HepG2 (cell line): ENCODE data around the gene HELLS. TPM values are rescaled to one million over a fixed set of nuclear protein-coding genes. Genes with fewer than 3 reads are reported as not detected.

Source experiments
- ATAC-seq: fragments of 200-7000 bp; cut with Tn5 transposase; 3 replicates; pipeline ENCODE4 v1.9.1; 2020; ENCODE audit warnings: mild to moderate bottlenecking, moderate library complexity
- BruUV-seq: library from RNA; stranded (reverse); fragments of 400-500 nt; replicated peaks from 2 replicates; lab custom pipeline; 2021; lab: Mats Ljungman, UMichigan
- CTCF ChIA-PET: fragments of 300-600 bp; formaldehyde crosslinking; extraction: SDS; loops from one replicate; lab custom pipeline; 2021; ENCODE audit warnings: low total read pairs, inconsistent platforms, low intra/inter-chr PET ratio; lab: Yijun Ruan, JAX
- POLR2A ChIA-PET: fragments of 350-600 bp; sonication (Branson Sonifier 250); formaldehyde crosslinking; loops from one replicate; lab custom pipeline; 2020; ENCODE audit warnings: antibody characterized with exemption, inconsistent platforms; lab: Yijun Ruan, JAX
- DNase-seq: peaks from one replicate; pipeline ENCODE4 v3.0.0-alpha.2; 2015; ENCODE audit warnings: low spot score
- FAIRE-seq: peaks from 3 replicates; lab custom pipeline; 2011; peaks lifted over from hg19 to GRCh38; lab: Jason Lieb, UNC
- H2AFZ ChIP-seq: one replicate; pipeline ENCODE4 v1.6.1; 2011; ENCODE audit warnings: low read length, inconsistent platforms
- H3K27ac ChIP-seq: fragments of 300-600 bp; 3 replicates; pipeline ENCODE4 v1.8.0; 2011; ENCODE audit warnings: mixed run types, mild to moderate bottlenecking, mixed read lengths, low read length, inconsistent platforms; ENCODE audit not compliant: insufficient read depth; ENCODE audit errors: extremely low read length
- H3K27me3 ChIP-seq, 2 experiments: fragments of 200-600 bp in 1 of 2; 2 replicates in 1 of 2; 3 replicates in 1 of 2; pipeline versions ENCODE4 v1.6.0 to v1.8.0; 2011; ENCODE audit warnings: low read length in 2 of 2, mild to moderate bottlenecking in 2 of 2, moderate library complexity in 2 of 2, inconsistent platforms in 1 of 2; ENCODE audit not compliant: insufficient read depth in 2 of 2, control insufficient read depth in 1 of 2
- H3K36me3 ChIP-seq, 2 experiments: fragments of 200-600 bp in 1 of 2; replicated peaks in 1 of 2; 2 replicates in 1 of 2; 3 replicates in 1 of 2; pipeline versions ENCODE4 v1.5.1 to v1.8.0; 2011; ENCODE audit warnings: low read length in 2 of 2, inconsistent platforms in 1 of 2; ENCODE audit not compliant: insufficient read depth in 2 of 2, control insufficient read depth in 1 of 2
- H3K4me1 ChIP-seq: 2 replicates; pipeline ENCODE4 v1.5.1; 2012; ENCODE audit warnings: low read length, inconsistent platforms; ENCODE audit not compliant: insufficient read depth
- H3K4me2 ChIP-seq: 2 replicates; pipeline ENCODE4 v1.6.0; 2011; ENCODE audit warnings: low read depth, low read length, inconsistent platforms
- H3K4me3 ChIP-seq, 3 experiments: fragments of 200-600 bp in 1 of 3; sonication (generic), shearing (Covaris generic) in 1 of 3; replicated peaks in 1 of 3; 2 replicates each; pipeline ENCODE4 v1.5.1; 2011 to 2016; ENCODE audit warnings: low read length in 3 of 3, inconsistent platforms in 2 of 3, low read depth in 2 of 3, mild to moderate bottlenecking in 2 of 3, control low read depth in 1 of 3, mixed read lengths in 1 of 3; ENCODE audit not compliant: insufficient read depth in 1 of 3
- H3K79me2 ChIP-seq: one replicate; pipeline ENCODE4 v1.6.1; 2011; ENCODE audit warnings: low read length, inconsistent platforms; ENCODE audit not compliant: insufficient read depth
- H3K9ac ChIP-seq: 2 replicates; pipeline ENCODE4 v1.6.0; 2011; ENCODE audit warnings: mild to moderate bottlenecking, low read depth, low read length, inconsistent platforms; ENCODE audit not compliant: insufficient read depth
- H3K9me3 ChIP-seq: 2 replicates; pipeline ENCODE4 v1.5.1; 2012; ENCODE audit warnings: mild to moderate bottlenecking, low read length
- H4K20me1 ChIP-seq: 2 replicates; pipeline ENCODE4 v1.6.0; 2011; ENCODE audit warnings: inconsistent platforms, mild to moderate bottlenecking, low read length, moderate library complexity; ENCODE audit not compliant: insufficient read depth
- AKAP8 ChIP-seq: sonication (generic); formaldehyde crosslinking; IDR thresholded peaks from 2 replicates; pipeline ENCODE4 v1.5.1; 2020; ENCODE audit warnings: mild to moderate bottlenecking, missing genetic modification reagents
- EEA1 ChIP-seq: sonication (generic); formaldehyde crosslinking; IDR thresholded peaks from 2 replicates; pipeline ENCODE4 v1.5.1; 2020; ENCODE audit warnings: mild to moderate bottlenecking, missing genetic modification reagents, borderline replicate concordance
- HNRNPLL ChIP-seq: fragments of 200-400 bp; formaldehyde crosslinking; IDR thresholded peaks from 2 replicates; pipeline ENCODE4 v1.6.1; 2017; ENCODE audit warnings: mild to moderate bottlenecking, low read depth, low read length; ENCODE audit not compliant: poor library complexity, severe bottlenecking
- JDP2 ChIP-seq: sonication (generic); formaldehyde crosslinking; IDR thresholded peaks from 2 replicates; pipeline ENCODE4 v1.8.1; 2022; ENCODE audit warnings: missing genetic modification reagents, borderline replicate concordance
- JUND ChIP-seq: sonication (generic); formaldehyde crosslinking; IDR thresholded peaks from 2 replicates; pipeline ENCODE4 v1.8.0; 2022; ENCODE audit warnings: mild to moderate bottlenecking, missing genetic modification reagents
- KLF16 ChIP-seq, 2 experiments: sonication (generic) in 1 of 2; formaldehyde crosslinking in 1 of 2; IDR thresholded peaks; 2 replicates each; pipeline versions ENCODE4 v1.6.1 to v1.8.0; 2016 to 2023; ENCODE audit warnings: missing genetic modification reagents in 2 of 2, missing compliant biosample characterization in 1 of 2
- NR2F6 ChIP-seq, 2 experiments: IDR thresholded peaks; 2 replicates each; pipeline ENCODE4 v1.6.1; 2016; ENCODE audit warnings: antibody characterized with exemption in 1 of 2, mild to moderate bottlenecking in 1 of 2
- RFX3 ChIP-seq: IDR thresholded peaks from 2 replicates; pipeline ENCODE4 v1.6.1; 2016; ENCODE audit warnings: missing biosample characterization, missing genetic modification reagents
- ZNF3 ChIP-seq: IDR thresholded peaks from 2 replicates; pipeline ENCODE4 v1.7.0; 2017; ENCODE audit warnings: inconsistent platforms
- ZNF619 ChIP-seq: sonication (generic); formaldehyde crosslinking; IDR thresholded peaks from 2 replicates; pipeline ENCODE4 v1.4.0; 2020; ENCODE audit warnings: mild to moderate bottlenecking, missing genetic modification reagents
- ZNF777 ChIP-seq: sonication (generic); formaldehyde crosslinking; IDR thresholded peaks from 2 replicates; pipeline ENCODE4 v1.4.0; 2020; ENCODE audit warnings: missing genetic modification reagents
- WGBS: methylation state at CpG from one replicate; pipeline ENCODE4 v1.1.6; 2017; ENCODE audit warnings: low lambda C conversion rate; 5-methylcytosine and 5-hydroxymethylcytosine counted together
- in situ Hi-C: cut with HindIII; loops from 2 replicates; pipeline ENCODE4 v1.10.0; 2017; ENCODE audit warnings: low pct_unique_long_range_greater_than_20kb; ENCODE audit not compliant: extremely low pct_ligation_motif_present
- intact Hi-C: fragments of 100-400 bp; cut with micrococcal nuclease; formaldehyde crosslinking; loops from one replicate; pipeline ENCODE4 v1.10.0; 2022; ENCODE audit not compliant: unreplicated experiment
- polyA plus RNA-seq, 8 experiments: library from polyadenylated mRNA; depleted of rRNA in 3 of 8; stranded (reverse) in 7 of 8; unstranded in 1 of 8; fragments of >200 nt; fragmentation: Illumina TruSeq in 4 of 8; extraction: Trizol in 4 of 8; gene quantifications; 2 replicates each; pipeline versions ENCODE4 v1.2.1 to v1.2.3, GENCODE V29; 2011 to 2016; ENCODE audit warnings: low read depth in 4 of 8, missing spikeins in 1 of 8, mixed read lengths in 1 of 8; ENCODE audit not compliant: insufficient read depth in 1 of 8
- total RNA-seq, 5 experiments: library from RNA; depleted of rRNA; stranded (reverse); fragments of >200 nt; fragmentation: Illumina TruSeq; extraction: Trizol; gene quantifications; 2 replicates each; pipeline ENCODE4 v1.2.3, GENCODE V29; 2016; ENCODE audit warnings: low read depth in 1 of 5
- TF ChIP-seq, protein P1 (sequence below): sonication (generic); formaldehyde crosslinking; IDR thresholded peaks from 2 replicates; pipeline ENCODE4 v1.4.0; 2020; ENCODE audit warnings: missing genetic modification reagents

The HELLS gene
- total and polyA plus RNA-seq, 2 of the 13 experiments (the other 11 are each of a cell fraction or from before 2014, with no cell fraction given), result 22.6 to 84.6 TPM

- TF ChIP-seq ZNF3 (CRISPR knock-in tag) (no peak), JUND (CRISPR knock-in tag) (no peak), ZNF777 (CRISPR knock-in tag) (no peak), NR2F6 (IDR thresholded peaks at IDR 0.05) (no peak), NR2F6 (CRISPR knock-in tag; IDR thresholded peaks at IDR 0.05) (no peak), RFX3 (no peak), KLF16 (CRISPR knock-in tag; IDR thresholded peaks at IDR 0.05) (no peak), HNRNPLL (no peak), JDP2 (CRISPR knock-in tag) (no peak), AKAP8 (CRISPR knock-in tag) (no peak), ZNF619 (CRISPR knock-in tag) (no peak), EEA1 (CRISPR knock-in tag) (no peak)
- TF ChIP-seq, protein P1, sequence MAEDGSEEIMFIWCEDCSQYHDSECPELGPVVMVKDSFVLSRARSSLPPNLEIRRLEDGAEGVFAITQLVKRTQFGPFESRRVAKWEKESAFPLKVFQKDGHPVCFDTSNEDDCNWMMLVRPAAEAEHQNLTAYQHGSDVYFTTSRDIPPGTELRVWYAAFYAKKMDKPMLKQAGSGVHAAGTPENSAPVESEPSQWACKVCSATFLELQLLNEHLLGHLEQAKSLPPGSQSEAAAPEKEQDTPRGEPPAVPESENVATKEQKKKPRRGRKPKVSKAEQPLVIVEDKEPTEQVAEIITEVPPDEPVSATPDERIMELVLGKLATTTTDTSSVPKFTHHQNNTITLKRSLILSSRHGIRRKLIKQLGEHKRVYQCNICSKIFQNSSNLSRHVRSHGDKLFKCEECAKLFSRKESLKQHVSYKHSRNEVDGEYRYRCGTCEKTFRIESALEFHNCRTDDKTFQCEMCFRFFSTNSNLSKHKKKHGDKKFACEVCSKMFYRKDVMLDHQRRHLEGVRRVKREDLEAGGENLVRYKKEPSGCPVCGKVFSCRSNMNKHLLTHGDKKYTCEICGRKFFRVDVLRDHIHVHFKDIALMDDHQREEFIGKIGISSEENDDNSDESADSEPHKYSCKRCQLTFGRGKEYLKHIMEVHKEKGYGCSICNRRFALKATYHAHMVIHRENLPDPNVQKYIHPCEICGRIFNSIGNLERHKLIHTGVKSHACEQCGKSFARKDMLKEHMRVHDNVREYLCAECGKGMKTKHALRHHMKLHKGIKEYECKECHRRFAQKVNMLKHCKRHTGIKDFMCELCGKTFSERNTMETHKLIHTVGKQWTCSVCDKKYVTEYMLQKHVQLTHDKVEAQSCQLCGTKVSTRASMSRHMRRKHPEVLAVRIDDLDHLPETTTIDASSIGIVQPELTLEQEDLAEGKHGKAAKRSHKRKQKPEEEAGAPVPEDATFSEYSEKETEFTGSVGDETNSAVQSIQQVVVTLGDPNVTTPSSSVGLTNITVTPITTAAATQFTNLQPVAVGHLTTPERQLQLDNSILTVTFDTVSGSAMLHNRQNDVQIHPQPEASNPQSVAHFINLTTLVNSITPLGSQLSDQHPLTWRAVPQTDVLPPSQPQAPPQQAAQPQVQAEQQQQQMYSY, result no peak
- H3K4me2 ChIP-seq, result no peak overlapping the region
- H3K4me1 ChIP-seq, result no peaks in the 10 kb centered on the region
- WGBS, result 43% methylated on average over 1 of the region's 1 CpG
- intact Hi-C loops (loop anchor here (10.0 kb wide), 1 partner anchor 512 kb away; no protein-coding TSS in a partner anchor), in situ Hi-C loops (no loop called here)
- no peak for DNase-seq
- H2AFZ ChIP-seq, result no peak overlapping the region
- ChIA-PET CTCF (no interaction called here), POLR2A (no interaction called here)
- H3K27me3 ChIP-seq, result no peaks in the 10 kb centered on the region
- FAIRE-seq, result no peak
- no peak overlapping the region for H3K4me3 ChIP-seq
- no TSS peak for BruUV-seq
- H3K27ac ChIP-seq, result no peak overlapping the region
- no peaks in the 10 kb centered on the region for H3K9me3 ChIP-seq
- no peak overlapping the region for H3K9ac ChIP-seq
- H3K36me3 ChIP-seq, result no peaks in the 10 kb centered on the region
- no peak for ATAC-seq
- H4K20me1 ChIP-seq, result no peaks in the 10 kb centered on the region
- H3K79me2 ChIP-seq, result no peaks in the 10 kb centered on the region
Measured at GRCh38 chr10:94622666-94623205, 77.1 kb downstream of the HELLS start.
